Liver (tissue), 9 donors: ENCODE data around the gene PCMT1. TPM values are rescaled to one million over a fixed set of nuclear protein-coding genes. Genes with fewer than 3 reads are reported as not detected.

Experiments used
- DNase-seq: peaks from one replicate; pipeline ENCODE4 v3.0.0-alpha.2; 2017; ENCODE audit warnings: low spot score
- H3K27ac ChIP-seq, 2 donors: one replicate each; pipeline ENCODE4 v1.7.0; 2013; ENCODE audit warnings: inconsistent platforms in 2 of 2, low read length in 2 of 2, control low read depth in 1 of 2, low read depth in 1 of 2, mild to moderate bottlenecking in 1 of 2
- H3K27me3 ChIP-seq, 4 donors: one replicate each; pipeline versions ENCODE4 v1.6.1 to v1.7.0; 2013; ENCODE audit warnings: low read length in 3 of 4, inconsistent platforms in 1 of 4, mild to moderate bottlenecking in 1 of 4, moderate library complexity in 1 of 4; ENCODE audit not compliant: control insufficient read depth in 4 of 4, insufficient read depth in 4 of 4
- H3K36me3 ChIP-seq, 4 donors: one replicate each; pipeline versions ENCODE4 v1.6.1 to v1.7.0; 2013; ENCODE audit warnings: low read length in 3 of 4, mild to moderate bottlenecking in 3 of 4, low read depth in 1 of 4, moderate library complexity in 1 of 4; ENCODE audit not compliant: control insufficient read depth in 4 of 4, insufficient read depth in 3 of 4
- H3K4me1 ChIP-seq, 4 donors: one replicate each; pipeline versions ENCODE4 v1.6.1 to v1.7.0; 2013; ENCODE audit warnings: low read length in 3 of 4, mild to moderate bottlenecking in 3 of 4, moderate library complexity in 1 of 4; ENCODE audit not compliant: control insufficient read depth in 4 of 4, insufficient read depth in 4 of 4
- H3K4me3 ChIP-seq, 3 donors: one replicate each; pipeline versions ENCODE4 v1.6.1 to v1.7.0; 2013; ENCODE audit warnings: low read length in 3 of 3, control low read depth in 1 of 3, low read depth in 1 of 3, mild to moderate bottlenecking in 1 of 3
- H3K9ac ChIP-seq, 2 donors: one replicate each; pipeline ENCODE4 v1.7.0; 2013; ENCODE audit warnings: low read length in 2 of 2, mild to moderate bottlenecking in 2 of 2, moderate library complexity in 2 of 2, control low read depth in 1 of 2, low read depth in 1 of 2
- H3K9me3 ChIP-seq, 4 donors: one replicate each; pipeline versions ENCODE4 v1.6.1 to v1.7.0; 2013; ENCODE audit warnings: low read length in 3 of 4; ENCODE audit not compliant: control insufficient read depth in 4 of 4
- EGR1 ChIP-seq, 2 donors: IDR thresholded peaks; 2 replicates each; pipeline ENCODE4 v1.6.1; 2016 to 2018; ENCODE audit warnings: antibody characterized with exemption in 2 of 2, low read depth in 2 of 2
- FOXA1 ChIP-seq: IDR thresholded peaks from 2 replicates; pipeline ENCODE4 v1.6.1; 2016; ENCODE audit warnings: antibody characterized with exemption
- FOXA2 ChIP-seq: IDR thresholded peaks from 2 replicates; pipeline ENCODE4 v1.6.1; 2016; ENCODE audit warnings: antibody characterized with exemption
- HNF4A ChIP-seq, 2 donors: conservative IDR thresholded peaks; 2 replicates each; pipeline ENCODE4 v1.6.1; 2016; ENCODE audit warnings: antibody characterized with exemption in 2 of 2, mild to moderate bottlenecking in 2 of 2
- NR2F2 ChIP-seq: IDR thresholded peaks from 2 replicates; pipeline ENCODE4 v1.6.1; 2016; ENCODE audit warnings: antibody characterized with exemption
- RAD21 ChIP-seq, 2 donors: IDR thresholded peaks; 2 replicates each; pipeline ENCODE4 v1.6.1; 2016; ENCODE audit warnings: antibody characterized with exemption in 2 of 2, mild to moderate bottlenecking in 2 of 2
- RXRA ChIP-seq, 2 donors: IDR thresholded peaks; 2 replicates each; pipeline ENCODE4 v1.6.1; 2017 to 2018; ENCODE audit warnings: antibody characterized with exemption in 2 of 2, mild to moderate bottlenecking in 1 of 2
- SP1 ChIP-seq: IDR thresholded peaks from 2 replicates; pipeline ENCODE4 v1.6.1; 2018; ENCODE audit warnings: antibody characterized with exemption, mild to moderate bottlenecking
- TAF1 ChIP-seq: conservative IDR thresholded peaks from 2 replicates; pipeline ENCODE4 v1.6.1; 2016; ENCODE audit warnings: antibody characterized with exemption, mild to moderate bottlenecking
- YY1 ChIP-seq: IDR thresholded peaks from 2 replicates; pipeline ENCODE4 v1.6.1; 2016; ENCODE audit warnings: antibody characterized with exemption, mild to moderate bottlenecking
- WGBS: extraction: QIAGEN DNeasy Blood & Tissue Kit; methylation state at CpG from one replicate; pipeline ENCODE4 v1.1.7; 2013; 5-methylcytosine and 5-hydroxymethylcytosine counted together
- polyA plus RNA-seq, 2 donors: library from polyadenylated mRNA; stranded (reverse) in 1 of 2; unstranded in 1 of 2; fragments of 200-250 nt in 1 of 2; fragments of >200 nt in 1 of 2; fragmentation: Nextera tagmentation in 1 of 2; extraction: Ambion mirVana in 1 of 2; gene quantifications; one replicate each; pipeline versions ENCODE4 v1.2.1 to v1.2.3, GENCODE V29; 2013 to 2015
- total RNA-seq, 2 donors: library from RNA; depleted of rRNA; stranded (reverse); fragments of >200 nt; gene quantifications; one replicate each; pipeline ENCODE4 v1.2.3, GENCODE V29; 2014
- TF ChIP-seq, protein P1 (sequence below): IDR thresholded peaks from 2 replicates; pipeline ENCODE4 v1.6.1; 2016; ENCODE audit warnings: antibody characterized with exemption
- TF ChIP-seq, protein P2 (sequence below): fragments of 150-350 bp; IDR thresholded peaks from 2 replicates; pipeline ENCODE4 v1.5.1; 2017; ENCODE audit warnings: improper control_type of control experiment, low read depth, low read length; ENCODE audit not compliant: missing input control
- TF ChIP-seq, protein P3 (sequence below): IDR thresholded peaks from 2 replicates; pipeline ENCODE4 v1.6.1; 2016; ENCODE audit warnings: antibody characterized with exemption, mild to moderate bottlenecking
- TF ChIP-seq, protein P4 (sequence below): IDR thresholded peaks from 2 replicates; pipeline ENCODE4 v1.6.1; 2016; ENCODE audit warnings: antibody characterized with exemption
- TF ChIP-seq, protein P5 (sequence below): IDR thresholded peaks from 2 replicates; pipeline ENCODE4 v1.6.1; 2016; ENCODE audit warnings: antibody characterized with exemption
- donor health status: healthy.
- donor health status: healthy.
- donor health status: healthy.
- donor health status: healthy.
- donor health status: healthy.

PCMT1 gene
- total and polyA plus RNA-seq, 4 donors = 56.8 to 78.8 (median 75.0) TPM

DNA sequence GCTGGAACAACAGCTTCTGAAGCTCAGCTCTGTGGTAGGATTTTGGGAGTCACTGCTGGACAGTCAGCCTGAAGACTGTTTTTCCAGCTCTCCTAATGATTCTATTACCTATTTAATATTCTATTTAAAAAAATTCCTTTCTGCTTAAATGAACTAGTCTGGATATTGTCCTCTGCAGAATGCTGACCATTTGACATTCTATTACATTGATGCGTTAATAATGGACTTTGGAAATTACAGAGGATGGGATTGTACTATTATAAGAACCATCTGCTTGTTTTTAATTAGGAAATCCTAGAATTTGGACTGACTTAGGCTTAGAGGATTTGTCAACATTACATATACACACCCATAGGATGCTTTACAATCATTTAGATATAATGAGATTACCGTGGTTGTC is 94.9 kb downstream of the PCMT1 start:
- WGBS = 97% methylated on average over 2 of the region's 2 CpGs
- H3K9ac ChIP-seq = no peak overlapping the region
- no peak overlapping the region for H3K27ac ChIP-seq
- DNase-seq = no peak
- no peak overlapping the region for H3K4me3 ChIP-seq
- H3K9me3 ChIP-seq = no peaks in the 10 kb centered on the region
- peaks cover 0 to 3% (median 0%) of the 10 kb centered on the region in 4 donors for H3K36me3 ChIP-seq
- TF ChIP-seq NR2F2 = no peak
- TF ChIP-seq HNF4A (conservative IDR thresholded peaks at IDR 0.05) = no peak
- no peak for TF ChIP-seq FOXA2
- no peak for TF ChIP-seq RAD21 (IDR thresholded peaks at IDR 0.05)
- TF ChIP-seq SP1 = no peak
- TF ChIP-seq YY1 = no peak
- TF ChIP-seq, protein P1, sequence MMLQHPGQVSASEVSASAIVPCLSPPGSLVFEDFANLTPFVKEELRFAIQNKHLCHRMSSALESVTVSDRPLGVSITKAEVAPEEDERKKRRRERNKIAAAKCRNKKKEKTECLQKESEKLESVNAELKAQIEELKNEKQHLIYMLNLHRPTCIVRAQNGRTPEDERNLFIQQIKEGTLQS = no peak
- TF ChIP-seq, protein P2, sequence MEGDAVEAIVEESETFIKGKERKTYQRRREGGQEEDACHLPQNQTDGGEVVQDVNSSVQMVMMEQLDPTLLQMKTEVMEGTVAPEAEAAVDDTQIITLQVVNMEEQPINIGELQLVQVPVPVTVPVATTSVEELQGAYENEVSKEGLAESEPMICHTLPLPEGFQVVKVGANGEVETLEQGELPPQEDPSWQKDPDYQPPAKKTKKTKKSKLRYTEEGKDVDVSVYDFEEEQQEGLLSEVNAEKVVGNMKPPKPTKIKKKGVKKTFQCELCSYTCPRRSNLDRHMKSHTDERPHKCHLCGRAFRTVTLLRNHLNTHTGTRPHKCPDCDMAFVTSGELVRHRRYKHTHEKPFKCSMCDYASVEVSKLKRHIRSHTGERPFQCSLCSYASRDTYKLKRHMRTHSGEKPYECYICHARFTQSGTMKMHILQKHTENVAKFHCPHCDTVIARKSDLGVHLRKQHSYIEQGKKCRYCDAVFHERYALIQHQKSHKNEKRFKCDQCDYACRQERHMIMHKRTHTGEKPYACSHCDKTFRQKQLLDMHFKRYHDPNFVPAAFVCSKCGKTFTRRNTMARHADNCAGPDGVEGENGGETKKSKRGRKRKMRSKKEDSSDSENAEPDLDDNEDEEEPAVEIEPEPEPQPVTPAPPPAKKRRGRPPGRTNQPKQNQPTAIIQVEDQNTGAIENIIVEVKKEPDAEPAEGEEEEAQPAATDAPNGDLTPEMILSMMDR = no peak
- TF ChIP-seq TAF1 = no peak
- no peak for TF ChIP-seq FOXA1
- TF ChIP-seq, protein P3, sequence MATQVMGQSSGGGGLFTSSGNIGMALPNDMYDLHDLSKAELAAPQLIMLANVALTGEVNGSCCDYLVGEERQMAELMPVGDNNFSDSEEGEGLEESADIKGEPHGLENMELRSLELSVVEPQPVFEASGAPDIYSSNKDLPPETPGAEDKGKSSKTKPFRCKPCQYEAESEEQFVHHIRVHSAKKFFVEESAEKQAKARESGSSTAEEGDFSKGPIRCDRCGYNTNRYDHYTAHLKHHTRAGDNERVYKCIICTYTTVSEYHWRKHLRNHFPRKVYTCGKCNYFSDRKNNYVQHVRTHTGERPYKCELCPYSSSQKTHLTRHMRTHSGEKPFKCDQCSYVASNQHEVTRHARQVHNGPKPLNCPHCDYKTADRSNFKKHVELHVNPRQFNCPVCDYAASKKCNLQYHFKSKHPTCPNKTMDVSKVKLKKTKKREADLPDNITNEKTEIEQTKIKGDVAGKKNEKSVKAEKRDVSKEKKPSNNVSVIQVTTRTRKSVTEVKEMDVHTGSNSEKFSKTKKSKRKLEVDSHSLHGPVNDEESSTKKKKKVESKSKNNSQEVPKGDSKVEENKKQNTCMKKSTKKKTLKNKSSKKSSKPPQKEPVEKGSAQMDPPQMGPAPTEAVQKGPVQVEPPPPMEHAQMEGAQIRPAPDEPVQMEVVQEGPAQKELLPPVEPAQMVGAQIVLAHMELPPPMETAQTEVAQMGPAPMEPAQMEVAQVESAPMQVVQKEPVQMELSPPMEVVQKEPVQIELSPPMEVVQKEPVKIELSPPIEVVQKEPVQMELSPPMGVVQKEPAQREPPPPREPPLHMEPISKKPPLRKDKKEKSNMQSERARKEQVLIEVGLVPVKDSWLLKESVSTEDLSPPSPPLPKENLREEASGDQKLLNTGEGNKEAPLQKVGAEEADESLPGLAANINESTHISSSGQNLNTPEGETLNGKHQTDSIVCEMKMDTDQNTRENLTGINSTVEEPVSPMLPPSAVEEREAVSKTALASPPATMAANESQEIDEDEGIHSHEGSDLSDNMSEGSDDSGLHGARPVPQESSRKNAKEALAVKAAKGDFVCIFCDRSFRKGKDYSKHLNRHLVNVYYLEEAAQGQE = no peak
- TF ChIP-seq, protein P4, sequence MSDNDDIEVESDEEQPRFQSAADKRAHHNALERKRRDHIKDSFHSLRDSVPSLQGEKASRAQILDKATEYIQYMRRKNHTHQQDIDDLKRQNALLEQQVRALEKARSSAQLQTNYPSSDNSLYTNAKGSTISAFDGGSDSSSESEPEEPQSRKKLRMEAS = no peak
- TF ChIP-seq, protein P5, sequence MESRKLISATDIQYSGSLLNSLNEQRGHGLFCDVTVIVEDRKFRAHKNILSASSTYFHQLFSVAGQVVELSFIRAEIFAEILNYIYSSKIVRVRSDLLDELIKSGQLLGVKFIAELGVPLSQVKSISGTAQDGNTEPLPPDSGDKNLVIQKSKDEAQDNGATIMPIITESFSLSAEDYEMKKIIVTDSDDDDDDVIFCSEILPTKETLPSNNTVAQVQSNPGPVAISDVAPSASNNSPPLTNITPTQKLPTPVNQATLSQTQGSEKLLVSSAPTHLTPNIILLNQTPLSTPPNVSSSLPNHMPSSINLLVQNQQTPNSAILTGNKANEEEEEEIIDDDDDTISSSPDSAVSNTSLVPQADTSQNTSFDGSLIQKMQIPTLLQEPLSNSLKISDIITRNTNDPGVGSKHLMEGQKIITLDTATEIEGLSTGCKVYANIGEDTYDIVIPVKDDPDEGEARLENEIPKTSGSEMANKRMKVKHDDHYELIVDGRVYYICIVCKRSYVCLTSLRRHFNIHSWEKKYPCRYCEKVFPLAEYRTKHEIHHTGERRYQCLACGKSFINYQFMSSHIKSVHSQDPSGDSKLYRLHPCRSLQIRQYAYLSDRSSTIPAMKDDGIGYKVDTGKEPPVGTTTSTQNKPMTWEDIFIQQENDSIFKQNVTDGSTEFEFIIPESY = no peak
- no peak for TF ChIP-seq EGR1 (IDR thresholded peaks at IDR 0.05; ENCODE audit: low read depth in 2 of 2)
- no peak for TF ChIP-seq RXRA (IDR thresholded peaks at IDR 0.05)
- no peaks in the 10 kb centered on the region for H3K27me3 ChIP-seq
- H3K4me1 ChIP-seq = peaks cover 0 to 9% (median under 1%) of the 10 kb centered on the region in 4 donors

DNA sequence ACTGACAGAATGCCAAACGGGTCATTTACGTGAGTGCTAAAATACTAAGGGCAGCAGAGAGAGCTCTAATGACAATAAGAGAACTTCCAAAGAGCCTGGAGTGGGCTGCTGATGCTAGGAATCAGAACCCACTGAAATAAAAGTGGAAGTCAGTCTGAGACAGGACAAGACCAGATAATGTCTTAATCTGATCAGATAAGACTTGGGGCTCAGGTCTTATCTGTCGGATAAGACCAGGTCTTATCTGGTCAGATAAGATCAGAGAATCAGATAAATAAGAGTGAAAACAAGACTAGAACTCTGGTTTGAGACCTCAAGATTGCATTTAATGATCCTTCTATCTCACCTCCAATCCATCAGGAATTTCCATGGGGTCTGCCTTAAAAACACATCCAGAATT is 96.0 kb downstream of the PCMT1 start:
- Histone ChIP-seq H3K9ac (no peak overlapping the region), H3K4me3 (no peak overlapping the region), H3K27me3 (no peaks in the 10 kb centered on the region), H3K36me3 (peaks cover 0 to 3% (median 0%) of the 10 kb centered on the region in 4 donors), H3K4me1 (peaks cover 0 to 7% (median 0%) of the 10 kb centered on the region in 4 donors), H3K27ac (no peak overlapping the region), H3K9me3 (no peaks in the 10 kb centered on the region)
- TF ChIP-seq, protein P3 = no peak
- TF ChIP-seq RXRA (IDR thresholded peaks at IDR 0.05) = no peak
- 64% methylated on average over 3 of the region's 3 CpGs for WGBS
- no peak for DNase-seq
